ENCODE data around the gene MGLL. TPM values are rescaled to one million over a fixed set of nuclear protein-coding genes. Genes with fewer than 3 reads are reported as not detected.

MGLL gene
- total RNA-seq, 1 experiment from 2014 or later, result 12.6 TPM

GRCh38 chr3:127680798-127681221 lies 141.5 kb downstream of the MGLL start:
- Mint-ChIP-seq H3K27me3 (ENCODE audit: insufficient read depth, unreplicated experiment) (no peaks in the 10 kb centered on the region), H3K4me3 (ENCODE audit: unreplicated experiment) (no peak overlapping the region), H3K4me1 (ENCODE audit: insufficient read depth, unreplicated experiment) (peaks cover 16% of the 10 kb centered on the region), H3K27ac (ENCODE audit: low read depth, unreplicated experiment) (no peak overlapping the region), H3K36me3 (ENCODE audit: insufficient read depth, unreplicated experiment) (no peaks in the 10 kb centered on the region), H3K9me3 (ENCODE audit: unreplicated experiment) (no peaks in the 10 kb centered on the region)
- TF ChIP-seq CTCF (IDR thresholded peaks at IDR 0.05; ENCODE audit: unreplicated experiment), result no peak
- no TSS peak for BruUV-seq (replicated peaks)
- DNase-seq (ENCODE audit: unreplicated experiment), result no peak
- CTCF ChIA-PET, result interaction anchor here (0.7 to 3.3 kb wide), 2 partner anchors 10 to 14 kb away, joined by 3 to 15 read pairs; no protein-coding TSS in a partner anchor
- POLR2A ChIA-PET, result no interaction called here
- intact Hi-C loops (cut with micrococcal nuclease), result no loop called here

DNA sequence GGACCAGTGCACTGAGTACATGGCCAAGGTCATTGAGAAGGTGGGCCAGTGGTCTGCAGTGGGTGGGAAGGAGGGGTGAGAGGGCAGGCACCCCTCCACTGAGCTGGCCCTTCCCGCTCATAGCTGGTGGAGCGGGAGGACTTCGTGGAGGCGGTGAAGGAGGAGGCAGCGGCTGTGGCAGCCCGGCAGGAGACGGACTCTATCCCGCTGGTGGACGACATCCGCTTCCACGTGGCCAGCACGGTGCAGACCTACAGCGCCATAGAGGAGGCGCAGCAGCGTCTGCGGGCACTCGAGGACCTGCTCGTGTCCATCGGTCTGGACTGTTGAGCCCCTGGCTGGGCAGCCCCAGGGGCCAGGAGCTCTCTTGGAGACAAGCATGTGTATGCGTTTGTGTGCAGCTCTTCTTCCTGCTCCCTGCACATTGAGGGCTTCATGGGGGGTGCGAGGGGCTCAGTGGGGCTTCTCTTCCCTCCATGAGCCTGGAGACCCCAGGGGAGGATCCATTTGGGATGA lies 142.1 kb downstream of the MGLL start:
- intact Hi-C loops (cut with micrococcal nuclease), result no loop called here
- CTCF ChIA-PET, result interaction anchor here (1.3 to 3.3 kb wide), 2 partner anchors 11 to 14 kb away, joined by 5 to 15 read pairs; no protein-coding TSS in a partner anchor
- Mint-ChIP-seq H3K27me3 (ENCODE audit: insufficient read depth, unreplicated experiment) (no peaks in the 10 kb centered on the region), H3K27ac (ENCODE audit: low read depth, unreplicated experiment) (no peak overlapping the region), H3K4me1 (ENCODE audit: insufficient read depth, unreplicated experiment) (peaks cover 16% of the 10 kb centered on the region), H3K9me3 (ENCODE audit: unreplicated experiment) (no peaks in the 10 kb centered on the region), H3K4me3 (ENCODE audit: unreplicated experiment) (no peak overlapping the region), H3K36me3 (ENCODE audit: insufficient read depth, unreplicated experiment) (no peaks in the 10 kb centered on the region)
- no peak for TF ChIP-seq CTCF (IDR thresholded peaks at IDR 0.05; ENCODE audit: unreplicated experiment)
- no TSS peak for BruUV-seq (replicated peaks)
- no peak for DNase-seq (ENCODE audit: unreplicated experiment)
- POLR2A ChIA-PET, result interaction anchor here (0.7 kb wide), 1 partner anchor 15 kb away, joined by 3 read pairs; no protein-coding TSS in a partner anchor

DNA sequence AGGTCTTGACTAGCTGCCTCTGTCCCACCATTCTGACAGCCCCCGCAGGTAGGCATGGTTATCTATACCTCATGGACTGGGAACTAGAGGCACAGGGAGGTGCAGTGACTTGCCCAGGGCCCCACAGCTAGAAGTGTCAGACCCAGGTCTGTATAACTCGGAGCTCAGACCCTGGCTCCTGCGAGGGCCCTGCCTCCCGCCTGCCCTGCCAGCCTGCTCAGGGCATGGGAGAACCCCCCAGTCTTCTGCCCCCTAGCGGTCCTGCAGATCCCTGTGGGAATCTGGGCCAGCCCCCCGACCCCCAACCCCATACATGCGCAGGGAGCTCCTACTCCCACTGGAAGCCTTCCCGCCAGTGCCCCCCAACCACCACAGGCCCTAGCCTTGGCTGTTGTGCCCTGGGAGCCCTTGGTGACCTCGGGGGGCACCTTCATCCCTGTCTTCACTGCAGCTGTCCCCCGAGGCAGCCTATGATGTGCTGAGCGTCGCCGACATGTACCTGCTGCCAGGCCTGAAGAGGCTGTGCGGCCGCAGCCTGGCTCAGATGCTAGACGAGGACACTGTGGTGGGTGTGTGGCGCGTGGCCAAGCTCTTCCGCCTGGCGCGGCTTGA lies 142.7 kb downstream of the MGLL start:
- intact Hi-C loops (cut with micrococcal nuclease), result no loop called here
- Mint-ChIP-seq H3K4me1 (ENCODE audit: insufficient read depth, unreplicated experiment) (peaks cover 19% of the 10 kb centered on the region), H3K27ac (ENCODE audit: low read depth, unreplicated experiment) (no peak overlapping the region), H3K27me3 (ENCODE audit: insufficient read depth, unreplicated experiment) (no peaks in the 10 kb centered on the region), H3K9me3 (ENCODE audit: unreplicated experiment) (no peaks in the 10 kb centered on the region), H3K4me3 (ENCODE audit: unreplicated experiment) (no peak overlapping the region), H3K36me3 (ENCODE audit: insufficient read depth, unreplicated experiment) (no peaks in the 10 kb centered on the region)
- DNase-seq (ENCODE audit: unreplicated experiment), result no peak
- no peak for TF ChIP-seq CTCF (IDR thresholded peaks at IDR 0.05; ENCODE audit: unreplicated experiment)
- POLR2A ChIA-PET, result interaction anchor here (0.7 to 1.1 kb wide), 4 partner anchors 11 to 544 kb away, joined by 3 read pairs; no protein-coding TSS in a partner anchor
- CTCF ChIA-PET, result interaction anchor here (0.6 to 3.3 kb wide), 5 partner anchors 11 to 337 kb away, joined by 3 to 15 read pairs (median 5); no protein-coding TSS in a partner anchor
- no TSS peak for BruUV-seq (replicated peaks)

DNA sequence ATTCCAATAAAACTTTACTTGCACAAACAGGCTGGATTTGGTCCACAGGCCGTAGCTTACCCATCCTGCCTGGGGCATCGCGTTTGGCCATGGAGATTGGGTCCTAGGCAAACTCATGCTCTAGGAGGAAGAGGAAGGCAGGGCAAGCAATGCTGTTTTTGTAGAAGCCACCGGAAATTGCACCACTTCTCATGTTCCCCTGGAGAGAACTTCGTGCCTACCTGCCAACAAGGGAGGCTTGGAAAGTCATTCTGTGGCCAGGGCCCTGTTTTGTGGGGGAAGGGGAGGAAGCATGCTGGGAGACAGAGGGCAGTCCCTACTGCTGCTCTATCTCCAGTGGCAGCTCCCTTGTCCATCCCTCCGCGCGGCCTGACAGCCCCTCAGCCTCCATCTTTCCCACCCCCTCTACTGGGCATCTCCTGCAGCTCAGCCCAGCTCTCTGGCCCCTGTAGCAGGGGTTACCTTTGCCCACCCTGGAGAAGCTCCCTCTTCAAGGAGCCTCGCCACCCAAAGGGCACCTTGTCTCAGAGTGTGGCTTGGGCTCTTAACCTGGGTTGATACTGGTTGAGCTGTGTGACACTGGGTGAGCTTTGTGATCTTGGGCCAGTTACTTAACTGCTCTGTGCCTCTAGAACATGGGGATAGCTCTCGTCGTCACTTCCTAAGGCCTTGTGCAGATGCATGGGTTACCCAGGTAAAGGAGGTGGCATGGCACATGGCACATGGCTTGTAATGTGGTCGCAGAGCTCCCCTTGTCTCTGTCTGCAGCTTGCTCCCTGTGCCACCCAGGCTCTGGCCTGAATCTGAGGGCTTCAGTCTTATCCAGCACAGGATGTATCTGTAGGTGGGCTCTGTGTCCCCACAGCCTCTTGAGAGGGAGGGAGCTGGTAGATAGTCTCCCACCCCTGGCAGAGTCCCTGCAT lies 143.4 kb downstream of the MGLL start:
- Mint-ChIP-seq H3K27me3 (ENCODE audit: insufficient read depth, unreplicated experiment) (no peaks in the 10 kb centered on the region), H3K4me3 (ENCODE audit: unreplicated experiment) (no peak overlapping the region), H3K4me1 (ENCODE audit: insufficient read depth, unreplicated experiment) (peaks cover 27% of the 10 kb centered on the region), H3K36me3 (ENCODE audit: insufficient read depth, unreplicated experiment) (no peaks in the 10 kb centered on the region), H3K27ac (ENCODE audit: low read depth, unreplicated experiment) (no peak overlapping the region), H3K9me3 (ENCODE audit: unreplicated experiment) (no peaks in the 10 kb centered on the region)
- ChIA-PET POLR2A (interaction anchor here (0.7 to 1.1 kb wide), 4 partner anchors 12 to 545 kb away, joined by 3 read pairs; no protein-coding TSS in a partner anchor), CTCF (interaction anchor here (0.6 to 3.3 kb wide), 8 partner anchors 9 to 337 kb away, joined by 3 to 15 read pairs (median 4); no protein-coding TSS in a partner anchor)
- DNase-seq (ENCODE audit: unreplicated experiment), result peak; percentile 81
- intact Hi-C loops (cut with micrococcal nuclease), result no loop called here
- TF ChIP-seq CTCF (IDR thresholded peaks at IDR 0.05; ENCODE audit: unreplicated experiment), result no peak
- BruUV-seq (replicated peaks), result no TSS peak

Data from MCF 10A (cell line).